Measurements from ENCODE around the gene CDK14. TPM values are rescaled to one million over a fixed set of nuclear protein-coding genes. Genes with fewer than 3 reads are reported as not detected.
"Not testable (repeated sequence)": the region's sequence is repeated elsewhere in the genome, so short reads cannot be mapped to it uniquely, and the experiment has no call there.

CDK14 gene
- polyA plus RNA-seq, 1 donor = 38.6 TPM

GRCh38 chr7:90629297-90629918 lies 33.3 kb downstream of the CDK14 start:
- DNase-seq = peak; percentile 50

GRCh38 chr7:90631502-90631901 lies 35.4 kb downstream of the CDK14 start:
- DNase-seq = no peak

- not testable (repeated sequence) for DNase-seq
Observed at GRCh38 chr7:90639683-90640082, 43.6 kb downstream of the CDK14 start.

GRCh38 chr7:90642978-90643377 lies 46.9 kb downstream of the CDK14 start:
- no peak for DNase-seq

GRCh38 chr7:90645784-90646183 lies 49.7 kb downstream of the CDK14 start:
- peak; percentile 46 for DNase-seq

GRCh38 chr7:90648107-90648506 lies 52.0 kb downstream of the CDK14 start:
- no peak for DNase-seq

GRCh38 chr7:90648834-90649233 lies 52.7 kb downstream of the CDK14 start:
- DNase-seq = no peak

- DNase-seq = no peak
Observed at GRCh38 chr7:90654718-90655427, 58.8 kb downstream of the CDK14 start.

- DNase-seq = no peak
Observed at GRCh38 chr7:90655566-90655965, 59.4 kb downstream of the CDK14 start.

GRCh38 chr7:90657481-90657880 lies 61.4 kb downstream of the CDK14 start:
- DNase-seq = no peak

- no peak for DNase-seq
Observed at GRCh38 chr7:90660100-90660499, 64.0 kb downstream of the CDK14 start.

- no peak for DNase-seq
Observed at GRCh38 chr7:90660819-90661218, 64.7 kb downstream of the CDK14 start.

GRCh38 chr7:90661290-90662151 lies 65.4 kb downstream of the CDK14 start:
- no peak for DNase-seq

- DNase-seq = no peak
Observed at GRCh38 chr7:90663176-90663575, 67.1 kb downstream of the CDK14 start.

- no peak for DNase-seq
Observed at GRCh38 chr7:90666186-90666585, 70.1 kb downstream of the CDK14 start.

- DNase-seq = peak; percentile 26
Observed at GRCh38 chr7:90668992-90669391, 72.9 kb downstream of the CDK14 start.

- DNase-seq = no peak
Observed at GRCh38 chr7:90669492-90669891, 73.4 kb downstream of the CDK14 start.

GRCh38 chr7:90671571-90671970 lies 75.5 kb downstream of the CDK14 start:
- no peak for DNase-seq

GRCh38 chr7:90672210-90672609 lies 76.1 kb downstream of the CDK14 start:
- no peak for DNase-seq

GRCh38 chr7:90674625-90675024 lies 78.5 kb downstream of the CDK14 start:
- no peak for DNase-seq

GRCh38 chr7:90675982-90676381 lies 79.9 kb downstream of the CDK14 start:
- no peak for DNase-seq

- DNase-seq = no peak
Observed at GRCh38 chr7:90677486-90678404, 81.6 kb downstream of the CDK14 start.

Data from left kidney (tissue), 2 donors.